A673 (cell line): ENCODE data around the gene COL20A1. TPM values are rescaled to one million over a fixed set of nuclear protein-coding genes. Genes with fewer than 3 reads are reported as not detected.

Experiments
- BruUV-seq: library from RNA; stranded (reverse); fragments of 400-500 nt; replicated peaks from 2 replicates; lab custom pipeline; 2021; lab: Mats Ljungman, UMichigan
- CTCF ChIA-PET: fragments of 300-600 bp; sonication (Branson Sonifier 250); formaldehyde crosslinking; loops from one replicate; lab custom pipeline; 2022; ENCODE audit warnings: antibody characterized with exemption; lab: Charles Lee
- POLR2A ChIA-PET: fragments of 300-600 bp; sonication (Branson Sonifier 250); formaldehyde crosslinking; loops from one replicate; lab custom pipeline; 2022; ENCODE audit warnings: antibody characterized with exemption; ENCODE audit not compliant: low non-redundant PET; lab: Charles Lee
- DNase-seq: peaks from one replicate; pipeline ENCODE4 v3.0.0-alpha.2; 2015; ENCODE audit warnings: low spot score
- H3K27ac ChIP-seq: fragments of 200-600 bp; sonication (generic); 2 replicates; pipeline ENCODE4 v1.5.1; 2016; ENCODE audit warnings: mixed run types, low read depth, mild to moderate bottlenecking, mixed read lengths, antibody characterized with exemption, low read length; ENCODE audit not compliant: poor library complexity, severe bottlenecking
- H3K27me3 ChIP-seq: fragments of 200-600 bp; sonication (generic); replicated peaks from 2 replicates; pipeline ENCODE4 v1.6.1; 2017; ENCODE audit warnings: mixed run types, low read depth, mild to moderate bottlenecking, mixed read lengths, antibody characterized with exemption, low read length; ENCODE audit not compliant: insufficient read depth, poor library complexity
- H3K36me3 ChIP-seq: fragments of 200-600 bp; sonication (generic); 2 replicates; pipeline ENCODE4 v1.6.1; 2016; ENCODE audit warnings: mixed run types, mild to moderate bottlenecking, mixed read lengths, antibody characterized with exemption, low read length; ENCODE audit not compliant: insufficient read depth, poor library complexity, severe bottlenecking
- H3K4me1 ChIP-seq: fragments of 200-600 bp; sonication (generic); 2 replicates; pipeline ENCODE4 v1.6.1; 2017; ENCODE audit warnings: mixed run types, mild to moderate bottlenecking, mixed read lengths, antibody characterized with exemption, low read length; ENCODE audit not compliant: insufficient read depth, poor library complexity, severe bottlenecking
- H3K4me3 ChIP-seq: fragments of 200-600 bp; sonication (generic); 2 replicates; pipeline ENCODE4 v1.5.1; 2016; ENCODE audit warnings: low read depth, mixed run types, mild to moderate bottlenecking, mixed read lengths, low read length; ENCODE audit not compliant: poor library complexity, severe bottlenecking
- H3K9me3 ChIP-seq: fragments of 200-600 bp; sonication (generic); 2 replicates; pipeline ENCODE4 v1.6.1; 2016; ENCODE audit warnings: mixed run types, low read depth, mild to moderate bottlenecking, mixed read lengths, antibody characterized with exemption, low read length; ENCODE audit not compliant: poor library complexity, severe bottlenecking
- EZH2 ChIP-seq: fragments of 200-600 bp; sonication (generic); IDR thresholded peaks from 2 replicates; pipeline ENCODE4 v1.6.1; 2017; ENCODE audit warnings: borderline replicate concordance, low read depth, mild to moderate bottlenecking, mixed read lengths, antibody characterized with exemption, low read length; ENCODE audit not compliant: poor library complexity, severe bottlenecking
- intact Hi-C: fragments of 100-400 bp; cut with micrococcal nuclease; formaldehyde crosslinking; loops from one replicate; pipeline ENCODE4 v1.10.0; 2022; ENCODE audit not compliant: unreplicated experiment
- total RNA-seq: library from RNA; stranded (reverse); gene quantifications from 2 replicates; pipeline ENCODE4 v1.2.3, GENCODE V29; 2021
- TF ChIP-seq, protein P1 (sequence below): fragments of 300-800, 200-600 bp; sonication (generic); conservative IDR thresholded peaks from 2 replicates; pipeline ENCODE4 v1.5.1; 2017; ENCODE audit warnings: low read depth, mild to moderate bottlenecking, antibody characterized with exemption, low read length, moderate library complexity, mixed read lengths

Gene COL20A1
- total RNA-seq, 1 experiment from 2014 or later: not detected

DNA sequence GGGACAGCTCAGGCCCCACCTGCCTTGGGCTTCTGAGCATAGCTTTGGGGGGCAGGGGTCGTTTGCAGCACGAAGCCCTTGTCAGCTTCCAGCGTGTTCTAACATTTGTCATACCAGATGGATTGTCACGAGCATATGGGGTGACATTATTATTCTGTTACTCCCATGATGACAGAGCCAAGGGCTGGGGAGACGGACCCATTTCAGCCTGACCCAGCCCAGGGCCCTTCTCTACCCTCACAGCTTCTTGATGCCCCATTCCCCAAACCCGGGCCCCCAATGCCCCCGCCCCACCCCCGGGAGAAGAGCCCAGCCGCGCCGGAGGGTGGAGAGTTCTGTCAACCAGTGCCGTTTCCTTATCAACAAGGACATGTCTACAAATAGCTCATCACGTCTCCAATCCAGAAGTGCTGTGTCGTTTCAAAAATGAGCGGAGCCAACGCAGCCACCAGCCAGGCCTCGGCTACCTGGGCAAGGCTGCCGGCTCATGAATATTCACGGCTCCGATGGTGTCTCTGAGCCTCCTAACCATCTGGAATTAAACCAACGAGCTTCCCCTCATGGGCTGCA lies 77.7 kb downstream of the COL20A1 start:
- Histone ChIP-seq H3K4me3 (no peak overlapping the region), H3K4me1 (no peaks in the 10 kb centered on the region), H3K27ac (no peak overlapping the region), H3K36me3 (no peaks in the 10 kb centered on the region), H3K27me3 (peaks cover 41% of the 10 kb centered on the region), H3K9me3 (no peaks in the 10 kb centered on the region)
- no TSS peak for BruUV-seq
- ChIA-PET CTCF (interaction anchor here (0.6 to 1.6 kb wide), 3 partner anchors 11 to 398 kb away, joined by 3 to 4 read pairs (median 3); no protein-coding TSS in a partner anchor), POLR2A (no interaction called here)
- TF ChIP-seq EZH2: no peak
- TF ChIP-seq, protein P1, sequence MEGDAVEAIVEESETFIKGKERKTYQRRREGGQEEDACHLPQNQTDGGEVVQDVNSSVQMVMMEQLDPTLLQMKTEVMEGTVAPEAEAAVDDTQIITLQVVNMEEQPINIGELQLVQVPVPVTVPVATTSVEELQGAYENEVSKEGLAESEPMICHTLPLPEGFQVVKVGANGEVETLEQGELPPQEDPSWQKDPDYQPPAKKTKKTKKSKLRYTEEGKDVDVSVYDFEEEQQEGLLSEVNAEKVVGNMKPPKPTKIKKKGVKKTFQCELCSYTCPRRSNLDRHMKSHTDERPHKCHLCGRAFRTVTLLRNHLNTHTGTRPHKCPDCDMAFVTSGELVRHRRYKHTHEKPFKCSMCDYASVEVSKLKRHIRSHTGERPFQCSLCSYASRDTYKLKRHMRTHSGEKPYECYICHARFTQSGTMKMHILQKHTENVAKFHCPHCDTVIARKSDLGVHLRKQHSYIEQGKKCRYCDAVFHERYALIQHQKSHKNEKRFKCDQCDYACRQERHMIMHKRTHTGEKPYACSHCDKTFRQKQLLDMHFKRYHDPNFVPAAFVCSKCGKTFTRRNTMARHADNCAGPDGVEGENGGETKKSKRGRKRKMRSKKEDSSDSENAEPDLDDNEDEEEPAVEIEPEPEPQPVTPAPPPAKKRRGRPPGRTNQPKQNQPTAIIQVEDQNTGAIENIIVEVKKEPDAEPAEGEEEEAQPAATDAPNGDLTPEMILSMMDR: no peak
- intact Hi-C loops: no loop called here
- DNase-seq: no peak

DNA sequence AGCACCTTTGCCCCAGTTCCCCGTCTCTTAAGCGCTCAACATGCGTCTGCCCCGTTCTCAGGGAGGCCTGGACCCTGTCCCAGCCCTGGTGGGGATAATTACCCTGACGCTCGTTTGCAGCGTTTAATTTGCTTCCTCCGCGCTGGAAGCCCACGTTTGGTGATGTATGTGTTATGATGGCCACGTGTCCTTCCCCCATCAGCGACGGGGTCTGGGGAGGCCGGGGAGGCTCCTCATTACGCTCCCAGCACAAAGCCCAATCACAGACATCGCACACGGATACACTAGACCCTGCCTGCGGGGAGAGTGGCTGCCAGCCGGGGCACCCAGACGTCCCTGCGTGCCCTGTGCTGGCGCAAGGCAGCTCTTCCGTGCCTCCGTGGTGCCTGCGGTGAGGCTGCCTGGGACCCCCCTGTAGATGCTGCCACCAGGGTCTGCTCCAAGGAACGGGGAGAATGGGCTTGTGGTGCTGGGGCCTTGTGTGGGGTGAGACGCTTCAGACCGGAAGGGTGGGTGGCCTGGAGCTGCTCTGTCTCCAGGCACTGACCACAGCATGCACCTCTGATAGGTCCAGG lies 78.4 kb downstream of the COL20A1 start:
- no TSS peak for BruUV-seq
- ChIA-PET CTCF (interaction anchor here (0.6 to 0.7 kb wide), 2 partner anchors 36 to 399 kb away, joined by 3 read pairs; no protein-coding TSS in a partner anchor), POLR2A (no interaction called here)
- Histone ChIP-seq H3K27me3 (peaks cover 41% of the 10 kb centered on the region), H3K4me3 (no peak overlapping the region), H3K27ac (no peak overlapping the region), H3K4me1 (no peaks in the 10 kb centered on the region), H3K9me3 (no peaks in the 10 kb centered on the region), H3K36me3 (no peaks in the 10 kb centered on the region)
- intact Hi-C loops: no loop called here
- DNase-seq: no peak
- TF ChIP-seq, protein P1: no peak
- no peak for TF ChIP-seq EZH2

DNA sequence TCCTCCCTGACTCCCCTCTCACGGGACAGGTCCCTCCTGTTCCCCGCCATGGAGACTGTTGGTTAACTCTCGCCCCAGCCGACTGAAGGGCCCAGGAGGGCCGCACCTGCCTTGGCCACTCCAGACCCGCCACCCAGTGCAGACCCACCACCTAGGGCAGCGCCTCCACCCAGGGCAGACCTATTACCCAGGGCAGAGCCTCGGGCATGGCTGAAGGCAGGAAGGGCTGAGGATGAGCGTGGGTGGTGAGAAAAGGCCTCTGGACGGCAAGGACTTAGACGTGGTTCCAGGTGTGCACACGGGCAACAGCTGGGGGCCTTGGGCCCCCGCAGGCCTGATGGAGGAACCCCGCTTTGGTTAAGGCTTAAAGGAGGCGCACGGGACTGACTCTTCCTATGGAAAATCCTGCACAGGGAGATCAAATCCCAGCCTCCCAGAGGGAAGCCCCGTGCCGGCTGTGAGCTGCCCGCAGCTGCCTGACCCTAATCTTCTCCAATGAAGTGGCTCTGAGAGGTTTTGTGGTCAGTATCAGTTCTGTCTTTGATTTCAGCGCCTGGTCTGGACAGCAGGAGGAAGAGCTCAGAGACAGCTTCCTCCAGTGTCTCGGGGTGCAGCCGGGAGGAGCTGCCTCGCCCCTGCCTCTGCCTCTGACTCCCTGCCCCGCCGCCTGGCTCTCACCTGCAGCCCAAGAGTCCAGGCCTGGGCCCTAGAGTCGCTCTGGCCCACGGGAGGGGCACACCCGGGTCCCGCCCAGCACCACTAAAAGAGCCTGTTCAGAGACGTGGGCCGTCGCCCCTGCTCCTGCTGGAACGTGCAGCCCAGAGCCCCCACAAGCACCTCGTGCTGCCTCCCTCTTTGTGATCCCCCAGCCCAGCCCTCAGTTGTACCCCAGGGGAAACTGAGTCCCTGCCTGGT lies 80.2 kb downstream of the COL20A1 start:
- no TSS peak for BruUV-seq
- Histone ChIP-seq H3K4me1 (no peaks in the 10 kb centered on the region), H3K9me3 (no peaks in the 10 kb centered on the region), H3K36me3 (no peaks in the 10 kb centered on the region), H3K4me3 (no peak overlapping the region), H3K27me3 (peaks cover 49% of the 10 kb centered on the region), H3K27ac (no peak overlapping the region)
- TF ChIP-seq, protein P1: no peak
- TF ChIP-seq EZH2: no peak
- CTCF ChIA-PET: interaction anchor here (0.7 kb wide), 1 partner anchor 601 kb away, joined by 3 read pairs; no protein-coding TSS in a partner anchor
- no peak for DNase-seq
- intact Hi-C loops: no loop called here
- POLR2A ChIA-PET: interaction anchor here (0.6 kb wide), 1 partner anchor 92 kb away, joined by 3 read pairs; no protein-coding TSS in a partner anchor
